Measurements from ENCODE around the gene KCNAB2.

KCNAB2 gene

GRCh38 chr1:6086762-6087376, 41.2 kb downstream of the KCNAB2 start:
- TF ChIP-seq TOX (CRISPR knock-in tag; IDR thresholded peaks at IDR 0.05; ENCODE audit: borderline replicate concordance) = no peak
- TF ChIP-seq SNAI2 (CRISPR knock-in tag; IDR thresholded peaks at IDR 0.05) = no peak
- no peak for TF ChIP-seq RARB (CRISPR knock-in tag; IDR thresholded peaks at IDR 0.05)
- TF ChIP-seq ESRRG (CRISPR knock-in tag; IDR thresholded peaks at IDR 0.05) = no peak
- no peak for TF ChIP-seq ZNF8 (CRISPR knock-in tag; IDR thresholded peaks at IDR 0.05)
- no peak for TF ChIP-seq BACH2 (CRISPR knock-in tag; IDR thresholded peaks at IDR 0.05; ENCODE audit: borderline replicate concordance)
- no peak for TF ChIP-seq ZC3H10 (CRISPR knock-in tag; IDR thresholded peaks at IDR 0.05)
- TF ChIP-seq ARNTL (CRISPR knock-in tag; IDR thresholded peaks at IDR 0.05; ENCODE audit: borderline replicate concordance, low read depth) = no peak
- TF ChIP-seq ZNF70 (CRISPR knock-in tag; IDR thresholded peaks at IDR 0.05) = no peak
- TF ChIP-seq OSR1 (CRISPR knock-in tag; IDR thresholded peaks at IDR 0.05) = no peak
- no peak for TF ChIP-seq ZFP30 (CRISPR knock-in tag; IDR thresholded peaks at IDR 0.05)
- no peak for TF ChIP-seq CREB5 (CRISPR knock-in tag; IDR thresholded peaks at IDR 0.05; ENCODE audit: low read depth)
- no peak for TF ChIP-seq GLIS3 (CRISPR knock-in tag; IDR thresholded peaks at IDR 0.05)
- TF ChIP-seq CSRNP3 (CRISPR knock-in tag; IDR thresholded peaks at IDR 0.05) = no peak
- no peak for TF ChIP-seq POU6F1 (CRISPR knock-in tag; IDR thresholded peaks at IDR 0.05; ENCODE audit: borderline replicate concordance, low read depth)
- no peak for TF ChIP-seq ISL1 (CRISPR knock-in tag; IDR thresholded peaks at IDR 0.05)
- no peak for TF ChIP-seq PPARA (CRISPR knock-in tag; IDR thresholded peaks at IDR 0.05; ENCODE audit: borderline replicate concordance)
- no peak for TF ChIP-seq CSDC2 (CRISPR knock-in tag; IDR thresholded peaks at IDR 0.05)
- no peak for TF ChIP-seq TSHZ2 (CRISPR knock-in tag; IDR thresholded peaks at IDR 0.05)
- no peak for ATAC-seq

- no peak for ATAC-seq
- no peak for TF ChIP-seq GLIS3 (CRISPR knock-in tag; IDR thresholded peaks at IDR 0.05)
- no peak for TF ChIP-seq ZC3H10 (CRISPR knock-in tag; IDR thresholded peaks at IDR 0.05)
- no peak for TF ChIP-seq PPARA (CRISPR knock-in tag; IDR thresholded peaks at IDR 0.05; ENCODE audit: borderline replicate concordance)
- TF ChIP-seq TSHZ2 (CRISPR knock-in tag; IDR thresholded peaks at IDR 0.05) = no peak
- no peak for TF ChIP-seq CREB5 (CRISPR knock-in tag; IDR thresholded peaks at IDR 0.05; ENCODE audit: low read depth)
- TF ChIP-seq ZFP30 (CRISPR knock-in tag; IDR thresholded peaks at IDR 0.05) = no peak
- TF ChIP-seq SNAI2 (CRISPR knock-in tag; IDR thresholded peaks at IDR 0.05) = no peak
- no peak for TF ChIP-seq TCF4 (CRISPR knock-in tag; IDR thresholded peaks at IDR 0.05; ENCODE audit: borderline replicate concordance)
- TF ChIP-seq PATZ1 (CRISPR knock-in tag; IDR thresholded peaks at IDR 0.05; ENCODE audit: borderline replicate concordance) = no peak
- TF ChIP-seq BACH2 (CRISPR knock-in tag; IDR thresholded peaks at IDR 0.05; ENCODE audit: borderline replicate concordance) = no peak
- no peak for TF ChIP-seq ARNTL (CRISPR knock-in tag; IDR thresholded peaks at IDR 0.05; ENCODE audit: borderline replicate concordance, low read depth)
- TF ChIP-seq CSRNP3 (CRISPR knock-in tag; IDR thresholded peaks at IDR 0.05) = no peak
- TF ChIP-seq ZNF565 (CRISPR knock-in tag; conservative IDR thresholded peaks at IDR 0.05; ENCODE audit: low read depth) = no peak
- no peak for TF ChIP-seq ESRRG (CRISPR knock-in tag; IDR thresholded peaks at IDR 0.05)
Observed at GRCh38 chr1:6087377-6087772, 41.7 kb downstream of the KCNAB2 start.

Data from SK-N-SH treated with all-trans-retinoic acid at 6 μM for 48 hours (cell line).